GM12878 (cell line): ENCODE measurements around the gene COL2A1. TPM values are rescaled to one million over a fixed set of nuclear protein-coding genes. Genes with fewer than 3 reads are reported as not detected.

Experiments
- ATAC-seq: fragments of 200-7000 bp; cut with Tn5 transposase; 3 replicates; pipeline ENCODE4 v1.9.1; 2020; ENCODE audit warnings: mild to moderate bottlenecking, moderate library complexity
- BruUV-seq: library from RNA; stranded (reverse); fragments of 400-500 nt; replicated peaks from 2 replicates; lab custom pipeline; 2021; lab: Mats Ljungman, UMichigan
- CTCF ChIA-PET: fragments of 300-600 bp; sonication (Branson Sonifier 250); formaldehyde crosslinking; extraction: SDS; loops from one replicate; lab custom pipeline; 2021; ENCODE audit warnings: inconsistent platforms; lab: Yijun Ruan, JAX
- POLR2A ChIA-PET: fragments of 350-600 bp; formaldehyde crosslinking; extraction: SDS; loops from one replicate; lab custom pipeline; 2021; ENCODE audit warnings: inconsistent platforms; lab: Charles Lee
- RAD21 ChIA-PET: fragments of 300-600 bp; sonication (Branson Sonifier 250); formaldehyde crosslinking; loops from one replicate; lab custom pipeline; 2023; ENCODE audit warnings: antibody characterized with exemption; ENCODE audit not compliant: unreplicated experiment; lab: Charles Lee
- SMC1A ChIA-PET: fragments of 300-600 bp; sonication (Branson Sonifier 250); formaldehyde crosslinking; loops from one replicate; lab custom pipeline; 2023; ENCODE audit not compliant: unreplicated experiment, uncharacterized antibody; lab: Charles Lee
- DNase-seq: peaks from one replicate; pipeline ENCODE4 v3.0.0-alpha.2; 2011; ENCODE audit warnings: low read depth, low spot score
- FAIRE-seq: peaks from 3 replicates; lab custom pipeline; 2011; peaks lifted over from hg19 to GRCh38; lab: Jason Lieb, UNC
- H2AFZ ChIP-seq: 2 replicates; pipeline ENCODE4 v1.6.0; 2011; ENCODE audit warnings: low read depth, low read length, control low read depth; ENCODE audit not compliant: control insufficient read depth
- H3K27ac ChIP-seq: 2 replicates; pipeline ENCODE4 v1.5.1; 2011; ENCODE audit warnings: control low read depth; ENCODE audit not compliant: control insufficient read depth, insufficient read depth
- H3K27me3 ChIP-seq, 2 experiments: replicated peaks in 1 of 2; 2 replicates each; pipeline versions ENCODE4 v1.6.0 to v1.6.1; 2011; ENCODE audit warnings: low read length in 1 of 2; ENCODE audit not compliant: control insufficient read depth in 2 of 2, insufficient read depth in 2 of 2
- H3K36me3 ChIP-seq, 2 experiments: 2 replicates each; pipeline ENCODE4 v1.5.1; 2011; ENCODE audit warnings: low read length in 1 of 2; ENCODE audit not compliant: control insufficient read depth in 2 of 2, insufficient read depth in 2 of 2
- H3K4me1 ChIP-seq: 2 replicates; pipeline ENCODE4 v1.6.1; 2011; ENCODE audit warnings: mild to moderate bottlenecking, low read length, moderate library complexity, mixed read lengths; ENCODE audit not compliant: control insufficient read depth, insufficient read depth
- H3K4me2 ChIP-seq: 2 replicates; pipeline ENCODE4 v1.6.0; 2011; ENCODE audit warnings: control low read depth; ENCODE audit not compliant: control insufficient read depth, insufficient read depth
- H3K4me3 ChIP-seq: fragments of 200-600 bp; sonication (generic); 2 replicates; pipeline ENCODE4 v1.5.1; 2016
- H3K79me2 ChIP-seq: 2 replicates; pipeline ENCODE4 v1.6.0; 2011; ENCODE audit warnings: low read length; ENCODE audit not compliant: control insufficient read depth, insufficient read depth
- H3K9ac ChIP-seq: 2 replicates; pipeline ENCODE4 v1.8.0; 2011; ENCODE audit warnings: low read length, control low read depth, mixed read lengths; ENCODE audit not compliant: control insufficient read depth, insufficient read depth
- H3K9me3 ChIP-seq: replicated peaks from 3 replicates; pipeline ENCODE4 v1.5.1; 2011; ENCODE audit warnings: mild to moderate bottlenecking, low read length; ENCODE audit not compliant: control insufficient read depth, insufficient read depth
- H4K20me1 ChIP-seq: 2 replicates; pipeline ENCODE4 v1.6.0; 2011; ENCODE audit not compliant: control insufficient read depth, insufficient read depth
- BACH1 ChIP-seq: fragments of 450-650 bp; IDR thresholded peaks from 2 replicates; pipeline ENCODE4 v1.6.1; 2017; ENCODE audit warnings: mild to moderate bottlenecking, borderline replicate concordance
- BRCA1 ChIP-seq: IDR thresholded peaks from 2 replicates; pipeline ENCODE4 v1.6.1; 2011; ENCODE audit warnings: low read depth, low read length, improper control_type of control experiment
- CBFB ChIP-seq: IDR thresholded peaks from 2 replicates; pipeline ENCODE4 v1.6.1; 2016; ENCODE audit warnings: antibody characterized with exemption, low read depth
- CREM ChIP-seq: IDR thresholded peaks from 2 replicates; pipeline ENCODE4 v1.6.1; 2014; ENCODE audit warnings: antibody characterized with exemption, low read depth
- IKZF1 ChIP-seq: fragments of 450-650 bp; conservative IDR thresholded peaks from 2 replicates; pipeline ENCODE4 v1.6.1; 2017; ENCODE audit warnings: antibody characterized with exemption, mild to moderate bottlenecking
- MEF2A ChIP-seq: IDR thresholded peaks from 2 replicates; pipeline ENCODE4 v1.6.1; 2011; ENCODE audit warnings: low read depth, mild to moderate bottlenecking, low read length, moderate library complexity; ENCODE audit not compliant: insufficient read depth
- MEF2B ChIP-seq: fragments of 450-650 bp; IDR thresholded peaks from 2 replicates; pipeline ENCODE4 v1.6.1; 2018; ENCODE audit warnings: mild to moderate bottlenecking, moderate library complexity; ENCODE audit not compliant: partially characterized antibody, poor library complexity, severe bottlenecking
- MTA3 ChIP-seq: IDR thresholded peaks from 2 replicates; pipeline ENCODE4 v1.6.1; 2012; ENCODE audit warnings: low read length, inconsistent platforms, borderline replicate concordance
- RB1 ChIP-seq: fragments of 450-650 bp; formaldehyde crosslinking; IDR thresholded peaks from 2 replicates; pipeline ENCODE4 v1.6.1; 2017; ENCODE audit warnings: mild to moderate bottlenecking, borderline replicate concordance
- STAT1 ChIP-seq: fragments of 450-650 bp; conservative IDR thresholded peaks from 2 replicates; pipeline ENCODE4 v1.6.1; 2014; ENCODE audit warnings: antibody characterized with exemption, mild to moderate bottlenecking
- TCF3 ChIP-seq: IDR thresholded peaks from 2 replicates; pipeline ENCODE4 v1.6.1; 2012; ENCODE audit warnings: low read depth, mild to moderate bottlenecking, low read length, borderline replicate concordance; ENCODE audit not compliant: insufficient read depth
- ZNF217 ChIP-seq: fragments of 450-650 bp; IDR thresholded peaks from 2 replicates; pipeline ENCODE4 v1.6.1; 2017; ENCODE audit warnings: antibody characterized with exemption, mild to moderate bottlenecking
- ZSCAN29 ChIP-seq: fragments of 450-650 bp; IDR thresholded peaks from 2 replicates; pipeline ENCODE4 v1.6.1; 2017; ENCODE audit warnings: mild to moderate bottlenecking, moderate library complexity
- ZZZ3 ChIP-seq: IDR thresholded peaks from 2 replicates; pipeline ENCODE4 v1.6.1; 2011; ENCODE audit warnings: low read depth; ENCODE audit not compliant: control insufficient read depth, insufficient read length
- WGBS: methylation state at CpG from one replicate; pipeline ENCODE4 v1.1.6; 2016; ENCODE audit warnings: low lambda C conversion rate; ENCODE audit not compliant: insufficient replicate concordance, insufficient coverage; ENCODE audit errors: missing lambda C conversion rate; 5-methylcytosine and 5-hydroxymethylcytosine counted together
- in situ Hi-C: fragments of 300-500 bp; cut with MboI; formaldehyde crosslinking; loops from 9 replicates; pipeline ENCODE4 v1.14.3; 2018; ENCODE audit warnings: mixed read lengths
- intact Hi-C: fragments of 100-400 bp; cut with micrococcal nuclease; formaldehyde crosslinking; loops from one replicate; pipeline ENCODE4 v1.14.2; 2022; ENCODE audit not compliant: unreplicated experiment
- polyA plus RNA-seq, 11 experiments: library from polyadenylated mRNA; depleted of rRNA in 4 of 11; unstranded in 6 of 11; stranded (reverse) in 5 of 11; fragments of >200 nt; fragmentation: Nextera tagmentation in 4 of 11; fragmentation: Illumina TruSeq in 1 of 11; extraction: Ambion mirVana in 4 of 11; extraction: Trizol in 1 of 11; gene quantifications; 1 replicate in 1 of 11; 2 replicates in 10 of 11; pipeline versions ENCODE4 v1.2.1 to v1.2.3, GENCODE V29; 2011 to 2016; ENCODE audit warnings: inconsistent platforms in 2 of 11, missing spikeins in 2 of 11, low read depth in 1 of 11
- total RNA-seq, 4 experiments: library from RNA; depleted of rRNA in 3 of 4; stranded (reverse); fragments of >200 nt in 3 of 4; fragmentation: Illumina TruSeq in 1 of 4; extraction: Trizol in 1 of 4; gene quantifications; 2 replicates each; pipeline versions ENCODE4 v1.2.1 to v1.2.3, GENCODE V29; 2013 to 2021
- TF ChIP-seq, protein P1 (sequence below): fragments of 450-650 bp; IDR thresholded peaks from 2 replicates; pipeline ENCODE4 v1.6.1; 2018; ENCODE audit warnings: borderline replicate concordance, mild to moderate bottlenecking; ENCODE audit not compliant: partially characterized antibody

COL2A1 gene
- total and polyA plus RNA-seq, 10 of the 15 experiments (the other 5 are each of a cell fraction or from before 2014, with no cell fraction given) = 0.06 to 0.67 (median 0.19) TPM; not detected in 1

GRCh38 chr12:48010366-48010970 lies 6.2 kb upstream of the COL2A1 start:
- Histone ChIP-seq H3K4me3 (no peak overlapping the region), H3K27ac (no peak overlapping the region), H3K4me2 (no peak overlapping the region), H3K27me3 (peaks cover 5 to 6% of the 10 kb centered on the region in 2 experiments; a peak in 3 of 4 replicates), H3K9me3 (no peaks in the 10 kb centered on the region), H3K9ac (no peak overlapping the region), H3K36me3 (no peaks in the 10 kb centered on the region), H4K20me1 (no peaks in the 10 kb centered on the region), H2AFZ (no peak overlapping the region), H3K79me2 (no peaks in the 10 kb centered on the region), H3K4me1 (no peaks in the 10 kb centered on the region)
- RAD21 ChIA-PET = no interaction called here
- CTCF ChIA-PET = no interaction called here
- no TSS peak for BruUV-seq
- 44% methylated on average over 7 of the region's 7 CpGs for whole genome bisulfite sequencing
- SMC1A ChIA-PET = no interaction called here
- no peak for FAIRE-seq
- TF ChIP-seq ZNF217 (no peak), MEF2B (no peak), BACH1 (no peak), MTA3 (no peak), IKZF1 (no peak), ZSCAN29 (no peak), RB1 (no peak), STAT1 (no peak), MEF2A (no peak), BRCA1 (no peak), CBFB (no peak), CREM (no peak), TCF3 (no peak), ZZZ3 (no peak)
- TF ChIP-seq, protein P1, sequence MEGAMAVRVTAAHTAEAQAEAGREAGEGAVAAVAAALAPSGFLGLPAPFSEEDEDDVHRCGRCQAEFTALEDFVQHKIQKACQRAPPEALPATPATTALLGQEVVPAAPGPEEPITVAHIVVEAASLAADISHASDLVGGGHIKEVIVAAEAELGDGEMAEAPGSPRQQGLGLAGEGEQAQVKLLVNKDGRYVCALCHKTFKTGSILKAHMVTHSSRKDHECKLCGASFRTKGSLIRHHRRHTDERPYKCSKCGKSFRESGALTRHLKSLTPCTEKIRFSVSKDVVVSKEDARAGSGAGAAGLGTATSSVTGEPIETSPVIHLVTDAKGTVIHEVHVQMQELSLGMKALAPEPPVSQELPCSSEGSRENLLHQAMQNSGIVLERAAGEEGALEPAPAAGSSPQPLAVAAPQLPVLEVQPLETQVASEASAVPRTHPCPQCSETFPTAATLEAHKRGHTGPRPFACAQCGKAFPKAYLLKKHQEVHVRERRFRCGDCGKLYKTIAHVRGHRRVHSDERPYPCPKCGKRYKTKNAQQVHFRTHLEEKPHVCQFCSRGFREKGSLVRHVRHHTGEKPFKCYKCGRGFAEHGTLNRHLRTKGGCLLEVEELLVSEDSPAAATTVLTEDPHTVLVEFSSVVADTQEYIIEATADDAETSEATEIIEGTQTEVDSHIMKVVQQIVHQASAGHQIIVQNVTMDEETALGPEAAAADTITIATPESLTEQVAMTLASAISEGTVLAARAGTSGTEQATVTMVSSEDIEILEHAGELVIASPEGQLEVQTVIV = no peak
- intact Hi-C loops (no loop called here), in situ Hi-C loops (no loop called here)
- DNase-seq = no peak
- ATAC-seq = no peak
- POLR2A ChIA-PET = no interaction called here
